Gastrocnemius medialis (tissue), 4 donors: ENCODE results near the gene USP32. TPM values are rescaled to one million over a fixed set of nuclear protein-coding genes. Genes with fewer than 3 reads are reported as not detected.
"Not testable (repeated sequence)": the region's sequence is repeated elsewhere in the genome, so short reads cannot be mapped to it uniquely, and the experiment has no call there.

ENCODE experiments used
- ATAC-seq, 2 donors: fragments of 150-250 bp; one replicate each; pipeline ENCODE4 v1.9.1; 2016
- DNase-seq, 2 donors: peaks; one replicate each; pipeline ENCODE4 v3.0.0-alpha.2; 2019
- H3K27ac ChIP-seq, 4 donors: fragments of 200-600 bp; sonication (generic); 1 replicate in 1 of 4; 2 replicates in 3 of 4; pipeline ENCODE4 v1.5.1; 2016 to 2018; ENCODE audit warnings: mild to moderate bottlenecking in 2 of 4, moderate library complexity in 1 of 4
- H3K27me3 ChIP-seq, 3 donors: fragments of 200-600 bp; sonication (generic) in 2 of 3; 1 replicate in 1 of 3; 2 replicates in 2 of 3; pipeline versions ENCODE4 v1.5.1 to v1.6.0; 2016 to 2019; ENCODE audit warnings: mild to moderate bottlenecking in 1 of 3, moderate library complexity in 1 of 3
- H3K36me3 ChIP-seq, 2 donors: fragments of 200-600 bp; sonication (generic) in 1 of 2; one replicate each; pipeline ENCODE4 v1.5.1; 2017 to 2018
- H3K4me1 ChIP-seq, 2 donors: fragments of 200-600 bp; sonication (generic) in 1 of 2; one replicate each; pipeline ENCODE4 v1.5.1; 2016 to 2017; ENCODE audit warnings: mild to moderate bottlenecking in 2 of 2
- H3K4me3 ChIP-seq, 4 donors: fragments of 200-600 bp; sonication (generic) in 3 of 4; 1 replicate in 1 of 4; 2 replicates in 3 of 4; pipeline ENCODE4 v1.5.1; 2016 to 2019; ENCODE audit warnings: mild to moderate bottlenecking in 2 of 4
- H3K9me3 ChIP-seq, 3 donors: fragments of 200-600 bp; sonication (generic) in 2 of 3; 1 replicate in 1 of 3; 2 replicates in 2 of 3; pipeline ENCODE4 v1.5.1; 2016 to 2019
- POLR2A ChIP-seq, 2 donors: fragments of 450-650 bp; IDR thresholded peaks; one replicate each; pipeline ENCODE4 v1.6.1; 2017; ENCODE audit warnings: antibody characterized with exemption in 2 of 2, mild to moderate bottlenecking in 2 of 2, moderate library complexity in 2 of 2
- in situ Hi-C, 4 donors: fragments of 200-750 bp; cut with MboI; loops; one replicate each; pipeline versions ENCODE4 v1.15.0 to v1.8.0; 2017; ENCODE audit warnings: low sequenced_read_pairs in 4 of 4
- intact Hi-C: fragments of 100-400 bp; cut with DNase I; formaldehyde crosslinking; loops from one replicate; pipeline ENCODE4 v1.15.1; 2023; ENCODE audit warnings: low total_unique reads
- total RNA-seq, 4 donors: library from RNA; depleted of rRNA; stranded (reverse); fragments of >200 nt; gene quantifications; one replicate each; pipeline versions ENCODE4 v1.1.0 to v1.2.3, GENCODE V29; 2016
- TF ChIP-seq, protein P1 (sequence below), 5 experiments: fragments of 450-650 bp in 3 of 5; fragments of 200-600 bp in 2 of 5; sonication (generic) in 2 of 5; IDR thresholded peaks in 4 of 5; conservative IDR thresholded peaks in 1 of 5; 1 replicate in 4 of 5; 2 replicates in 1 of 5; pipeline ENCODE4 v1.5.1; 2016 to 2019; ENCODE audit warnings: antibody characterized with exemption in 5 of 5, mild to moderate bottlenecking in 3 of 5, moderate library complexity in 3 of 5

Gene USP32
- total RNA-seq, 4 donors from 2014 or later, result 44.4 to 83.2 (median 52.5) TPM

DNA sequence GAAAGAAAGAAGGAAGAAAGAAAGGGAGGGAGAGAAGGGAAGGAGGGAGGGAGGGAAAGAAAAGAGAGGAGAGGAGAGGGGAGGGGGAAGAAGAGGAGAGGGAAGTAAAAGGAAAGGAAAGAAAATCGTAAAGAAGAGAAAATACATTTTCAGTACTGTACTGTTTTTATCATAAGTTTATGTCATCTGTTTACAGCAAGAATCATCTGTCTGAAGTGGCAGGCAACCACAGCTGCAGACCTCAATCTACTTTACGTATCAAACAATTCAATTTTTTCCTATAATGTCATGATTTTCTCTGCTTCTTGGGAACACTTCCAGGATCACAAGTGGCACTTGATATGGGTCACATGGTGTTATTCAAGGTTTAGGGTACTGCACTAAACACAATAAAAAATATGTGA lies 58.3 kb downstream of the USP32 start:
- DNase-seq (no peak), ATAC-seq (no peak)
- Histone ChIP-seq H3K9me3 (no peaks in the 10 kb centered on the region), H3K36me3 (peaks cover 0 to 6% of the 10 kb centered on the region in 2 donors), H3K4me3 (no peak overlapping the region), H3K27me3 (no peaks in the 10 kb centered on the region), H3K27ac (no peak overlapping the region), H3K4me1 (no peaks in the 10 kb centered on the region)
- no peak for TF ChIP-seq POLR2A (IDR thresholded peaks at IDR 0.05)
- TF ChIP-seq, protein P1, sequence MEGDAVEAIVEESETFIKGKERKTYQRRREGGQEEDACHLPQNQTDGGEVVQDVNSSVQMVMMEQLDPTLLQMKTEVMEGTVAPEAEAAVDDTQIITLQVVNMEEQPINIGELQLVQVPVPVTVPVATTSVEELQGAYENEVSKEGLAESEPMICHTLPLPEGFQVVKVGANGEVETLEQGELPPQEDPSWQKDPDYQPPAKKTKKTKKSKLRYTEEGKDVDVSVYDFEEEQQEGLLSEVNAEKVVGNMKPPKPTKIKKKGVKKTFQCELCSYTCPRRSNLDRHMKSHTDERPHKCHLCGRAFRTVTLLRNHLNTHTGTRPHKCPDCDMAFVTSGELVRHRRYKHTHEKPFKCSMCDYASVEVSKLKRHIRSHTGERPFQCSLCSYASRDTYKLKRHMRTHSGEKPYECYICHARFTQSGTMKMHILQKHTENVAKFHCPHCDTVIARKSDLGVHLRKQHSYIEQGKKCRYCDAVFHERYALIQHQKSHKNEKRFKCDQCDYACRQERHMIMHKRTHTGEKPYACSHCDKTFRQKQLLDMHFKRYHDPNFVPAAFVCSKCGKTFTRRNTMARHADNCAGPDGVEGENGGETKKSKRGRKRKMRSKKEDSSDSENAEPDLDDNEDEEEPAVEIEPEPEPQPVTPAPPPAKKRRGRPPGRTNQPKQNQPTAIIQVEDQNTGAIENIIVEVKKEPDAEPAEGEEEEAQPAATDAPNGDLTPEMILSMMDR (IDR thresholded peaks at IDR 0.05 in 4 of 5, conservative IDR thresholded peaks at IDR 0.05 in 1 of 5), result no peak
- in situ Hi-C loops, result no loop called here
- intact Hi-C loops, result no loop called here

GRCh38 chr17:60333072-60333471 lies 58.9 kb downstream of the USP32 start:
- H3K4me3 ChIP-seq, intact Hi-C loops, in situ Hi-C loops: not testable (repeated sequence)

DNA sequence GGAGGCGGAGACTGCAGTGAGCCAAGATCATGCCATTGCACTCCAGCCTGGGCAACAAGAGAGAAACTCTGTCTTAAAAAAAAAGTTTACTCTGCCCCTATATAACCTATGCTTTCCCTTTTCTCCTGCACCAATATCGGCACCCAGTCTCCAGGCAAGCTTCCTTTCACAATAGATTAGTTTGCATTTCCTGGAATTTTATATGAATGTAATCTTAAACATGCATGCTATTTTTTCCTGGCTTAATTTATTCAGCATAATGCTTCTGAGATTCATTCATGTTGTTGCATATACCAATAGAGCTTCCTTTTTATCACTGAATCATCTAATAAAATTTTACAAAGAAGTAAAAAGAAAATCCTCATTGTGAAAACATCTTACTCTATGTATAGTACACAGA lies 59.4 kb downstream of the USP32 start:
- Histone ChIP-seq H3K9me3 (no peaks in the 10 kb centered on the region), H3K36me3 (peaks cover 0 to 6% of the 10 kb centered on the region in 2 donors), H3K4me1 (no peaks in the 10 kb centered on the region), H3K27me3 (no peaks in the 10 kb centered on the region), H3K27ac (no peak overlapping the region), H3K4me3 (no peak overlapping the region)
- DNase-seq (no peak), ATAC-seq (no peak)
- TF ChIP-seq POLR2A (IDR thresholded peaks at IDR 0.05), result no peak
- TF ChIP-seq, protein P1 (IDR thresholded peaks at IDR 0.05 in 4 of 5, conservative IDR thresholded peaks at IDR 0.05 in 1 of 5), result no peak
- intact Hi-C loops (no loop called here), in situ Hi-C loops (no loop called here)

More at GRCh38 chr17:60333072-60333471, 58.9 kb downstream of the USP32 start:
- DNase-seq, H3K9me3 ChIP-seq, ATAC-seq, H3K27me3 ChIP-seq, H3K27ac ChIP-seq, H3K36me3 ChIP-seq, H3K4me1 ChIP-seq: not testable (repeated sequence)

- in situ Hi-C loops (no loop called here), intact Hi-C loops (no loop called here)
- Histone ChIP-seq H3K27ac (no peak overlapping the region), H3K36me3 (peaks cover 0 to 6% of the 10 kb centered on the region in 2 donors), H3K4me3 (no peak overlapping the region), H3K27me3 (no peaks in the 10 kb centered on the region), H3K9me3 (no peaks in the 10 kb centered on the region), H3K4me1 (peaks cover 9% of the 10 kb centered on the region in 2 donors)
- ATAC-seq (no peak), DNase-seq (no peak)
- TF ChIP-seq, protein P1 (IDR thresholded peaks at IDR 0.05 in 4 of 5, conservative IDR thresholded peaks at IDR 0.05 in 1 of 5), result no peak
- TF ChIP-seq POLR2A (IDR thresholded peaks at IDR 0.05), result no peak
Measured at GRCh38 chr17:60330731-60331130, 61.2 kb downstream of the USP32 start.

DNA sequence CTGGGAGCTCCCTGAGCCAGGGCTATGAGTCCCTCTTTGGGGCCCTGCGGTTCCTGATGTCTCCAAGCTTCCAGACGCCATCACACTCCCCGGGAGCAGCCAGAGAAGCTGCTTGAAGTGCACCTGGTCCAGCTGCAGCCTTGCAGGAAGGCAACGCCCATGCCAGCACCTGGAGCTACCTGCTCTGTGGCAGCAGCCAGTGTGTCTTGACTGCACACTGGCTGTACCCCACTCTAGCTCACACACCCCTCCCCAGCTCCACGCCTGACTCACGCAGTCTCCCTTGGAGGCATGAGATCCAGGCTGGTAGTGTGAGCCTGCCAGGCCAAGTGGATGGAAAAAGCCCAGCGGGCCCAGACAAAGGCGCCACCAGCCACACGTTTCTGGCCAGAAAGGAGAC lies 63.3 kb downstream of the USP32 start:
- Histone ChIP-seq H3K36me3 (peaks cover 0 to 6% of the 10 kb centered on the region in 2 donors), H3K27ac (no peak overlapping the region), H3K9me3 (no peaks in the 10 kb centered on the region), H3K27me3 (no peaks in the 10 kb centered on the region), H3K4me1 (peaks cover 9 to 15% of the 10 kb centered on the region in 2 donors), H3K4me3 (no peak overlapping the region)
- no peak for ATAC-seq
- TF ChIP-seq POLR2A (IDR thresholded peaks at IDR 0.05), result no peak
- TF ChIP-seq, protein P1 (IDR thresholded peaks at IDR 0.05 in 4 of 5, conservative IDR thresholded peaks at IDR 0.05 in 1 of 5), result no peak
- intact Hi-C loops, result no loop called here
- in situ Hi-C loops, result no loop called here
- no peak for DNase-seq
